UCSD-AML1 (cell line): Measurements from ENCODE around the gene OR1Q1.
"Not testable (repeated sequence)": the region's sequence is repeated elsewhere in the genome, so short reads cannot be mapped to it uniquely, and the experiment has no call there.

ENCODE experiments used
- DNase-seq: peaks from one replicate; lab custom pipeline; 2025; ENCODE audit not compliant: unreplicated experiment; lab: John Stamatoyannopoulos, UW

The OR1Q1 gene, protein sequence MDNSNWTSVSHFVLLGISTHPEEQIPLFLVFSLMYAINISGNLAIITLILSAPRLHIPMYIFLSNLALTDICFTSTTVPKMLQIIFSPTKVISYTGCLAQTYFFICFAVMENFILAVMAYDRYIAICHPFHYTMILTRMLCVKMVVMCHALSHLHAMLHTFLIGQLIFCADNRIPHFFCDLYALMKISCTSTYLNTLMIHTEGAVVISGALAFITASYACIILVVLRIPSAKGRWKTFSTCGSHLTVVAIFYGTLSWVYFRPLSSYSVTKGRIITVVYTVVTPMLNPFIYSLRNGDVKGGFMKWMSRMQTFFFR

DNA sequence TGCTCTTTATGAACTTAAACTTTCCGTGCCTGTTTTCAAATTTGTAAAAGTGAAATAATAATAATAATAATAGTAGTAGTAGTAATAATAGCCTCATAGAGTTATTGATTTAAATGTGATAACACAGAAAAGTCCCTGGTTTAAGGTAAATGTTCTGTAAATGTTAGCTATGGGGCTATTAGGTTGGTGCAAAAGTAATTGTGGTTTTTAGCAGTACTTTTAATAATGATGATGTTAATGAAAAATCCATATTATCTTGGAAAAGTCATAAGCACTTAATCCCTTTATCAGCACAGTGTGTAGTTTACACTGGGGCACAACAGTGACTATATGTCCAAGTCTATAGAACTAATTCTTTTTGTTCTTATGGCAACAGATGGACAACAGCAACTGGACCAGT lies at the start of gene OR1Q1:
Gene OR1Q1 (plus strand): TSS at position 377 of the 400 bp plus-strand sequence. CDS start 0 bp downstream, at position 377.
- no peak for DNase-seq

DNA sequence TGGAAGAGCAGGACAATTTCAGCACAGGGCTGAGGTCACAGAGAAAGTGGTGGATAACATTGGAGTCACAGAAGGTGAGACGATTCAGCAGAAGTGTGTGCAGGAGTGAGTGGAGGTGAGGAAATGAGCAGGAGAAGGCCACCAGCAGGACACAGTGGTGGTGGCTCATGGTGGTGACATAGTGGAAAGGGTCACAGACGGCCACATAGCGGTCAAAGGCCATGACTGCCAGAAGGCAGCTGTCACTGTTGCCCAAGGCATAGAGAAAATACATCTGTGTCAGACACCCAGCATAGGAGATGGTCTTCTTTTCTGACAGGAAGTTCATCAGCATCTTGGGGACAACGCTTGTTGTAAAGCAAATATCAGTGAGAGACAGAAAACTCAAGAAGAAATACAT lies 46.6 kb upstream of the OR1Q1 start:
- DNase-seq = no peak

DNA sequence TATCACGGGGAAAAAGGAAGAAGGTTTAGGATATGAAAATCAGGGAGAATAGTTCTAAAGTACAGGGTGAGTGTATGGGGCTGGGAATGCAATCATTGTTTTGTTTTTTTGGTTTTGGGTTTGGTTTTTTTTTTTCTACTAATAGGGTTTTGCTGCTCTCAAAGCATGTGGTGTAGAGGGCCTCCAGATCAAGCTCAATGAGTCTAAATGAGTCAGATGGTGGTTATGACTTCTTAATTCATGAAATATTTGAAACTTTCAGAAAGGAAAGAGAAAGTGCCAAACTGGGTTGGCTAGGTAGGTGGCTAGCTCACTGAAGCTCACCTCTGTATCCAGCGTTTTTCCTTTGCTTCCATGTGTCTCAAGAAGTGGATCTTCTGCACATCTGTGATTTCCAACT lies 42.1 kb upstream of the OR1Q1 start:
- DNase-seq = no peak

DNA sequence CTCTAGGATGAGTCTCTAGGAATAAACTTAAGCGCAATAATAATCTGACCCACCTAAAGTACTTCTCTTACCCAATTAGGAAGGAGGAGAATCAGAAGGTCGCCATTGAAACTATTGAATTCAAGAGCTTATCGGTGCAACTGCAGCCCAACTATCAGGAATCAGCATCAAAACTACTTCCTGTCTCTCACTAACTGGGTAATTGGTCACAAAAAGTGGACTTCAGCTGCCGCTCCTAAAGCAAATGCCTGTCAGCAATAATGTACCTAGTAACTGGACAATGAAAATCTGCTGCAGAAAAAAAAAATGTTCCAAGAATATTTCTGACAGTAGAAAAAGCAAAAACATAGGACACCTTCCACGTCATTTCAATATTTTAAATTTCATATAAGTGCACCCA lies 34.7 kb upstream of the OR1Q1 start:
- DNase-seq = no peak

DNA sequence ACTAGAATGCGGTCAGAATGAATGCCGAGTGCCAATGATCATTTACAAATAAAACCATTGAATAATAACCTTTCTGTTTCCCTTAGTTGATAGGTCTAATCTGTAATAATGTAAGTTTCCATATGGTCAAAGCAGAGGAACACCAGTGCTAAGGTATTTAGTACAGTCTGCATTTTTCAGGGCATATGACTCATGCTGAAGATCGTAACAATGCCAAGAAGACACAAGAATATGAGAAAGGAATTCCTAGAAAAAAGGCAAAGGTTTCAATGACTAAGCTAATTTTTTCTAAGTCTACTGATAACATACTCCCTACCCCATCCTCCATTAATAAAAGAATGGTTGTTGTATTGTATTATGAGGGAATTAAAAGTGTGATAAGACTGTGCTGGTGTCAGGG lies 34.2 kb upstream of the OR1Q1 start:
- DNase-seq = no peak

DNA sequence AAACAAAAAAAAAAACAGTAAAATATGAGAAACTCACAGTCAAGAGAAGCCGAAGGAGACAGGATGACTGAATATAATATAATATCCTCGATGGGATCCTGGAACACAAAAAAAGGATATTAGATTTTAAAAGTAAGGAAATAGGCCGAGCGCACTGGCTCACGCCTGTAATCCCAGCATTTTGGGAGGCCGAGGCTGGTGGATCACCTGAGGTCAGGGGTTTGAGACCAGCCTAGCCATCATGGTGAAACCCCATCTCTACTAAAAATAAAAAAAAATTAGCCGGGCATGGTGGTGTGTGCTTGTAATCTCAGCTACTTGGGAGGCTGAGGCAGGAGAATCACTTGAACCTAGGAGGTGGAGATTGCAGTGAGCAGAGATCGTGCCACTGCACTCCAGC lies 31.3 kb upstream of the OR1Q1 start, which contains the start of gene OR1L8:
Gene OR1L8 (minus strand): TSS at position 101 of the 400 bp plus-strand sequence. CDS start 14,907 bp downstream, outside the sequence.
- DNase-seq = not testable (repeated sequence)

DNA sequence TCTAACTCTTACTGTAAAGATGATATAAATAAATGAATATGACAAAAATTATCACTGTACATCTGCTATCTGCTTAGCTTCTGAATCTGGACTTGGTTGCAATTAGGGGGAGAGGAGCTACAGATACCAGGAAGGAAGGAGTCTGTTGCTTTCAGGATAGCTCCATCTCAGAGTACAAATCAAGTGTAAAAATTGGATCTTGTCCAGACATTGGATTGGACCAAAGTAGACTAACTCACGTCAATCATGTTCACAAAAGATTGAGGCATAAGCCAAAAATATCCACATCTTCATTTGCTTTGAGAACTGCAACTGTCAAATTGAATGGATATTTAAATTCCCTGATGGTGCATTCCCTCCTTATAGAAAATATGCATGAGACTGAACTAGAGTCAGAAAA lies 8.8 kb upstream of the OR1Q1 start:
- no peak for DNase-seq

DNA sequence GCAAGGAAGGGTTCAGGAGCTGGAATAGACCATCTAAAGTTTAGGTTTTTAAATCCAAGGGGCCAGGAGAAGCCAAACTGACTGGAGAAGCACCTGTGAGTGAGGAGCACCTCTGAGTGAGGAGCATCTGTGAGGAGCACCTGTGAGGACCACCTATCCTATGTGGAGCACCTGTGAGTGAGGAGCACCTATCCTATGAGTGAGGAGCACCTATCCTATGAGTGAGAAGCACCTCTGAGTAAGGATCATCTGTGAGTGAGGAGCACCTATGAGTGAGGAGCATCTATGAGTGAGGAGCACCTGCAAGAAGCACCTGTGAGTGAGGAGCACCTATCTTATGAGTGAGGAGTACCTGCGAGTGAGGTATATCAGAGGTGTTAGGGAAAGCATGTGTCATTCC lies 8.0 kb upstream of the OR1Q1 start:
- no peak for DNase-seq

DNA sequence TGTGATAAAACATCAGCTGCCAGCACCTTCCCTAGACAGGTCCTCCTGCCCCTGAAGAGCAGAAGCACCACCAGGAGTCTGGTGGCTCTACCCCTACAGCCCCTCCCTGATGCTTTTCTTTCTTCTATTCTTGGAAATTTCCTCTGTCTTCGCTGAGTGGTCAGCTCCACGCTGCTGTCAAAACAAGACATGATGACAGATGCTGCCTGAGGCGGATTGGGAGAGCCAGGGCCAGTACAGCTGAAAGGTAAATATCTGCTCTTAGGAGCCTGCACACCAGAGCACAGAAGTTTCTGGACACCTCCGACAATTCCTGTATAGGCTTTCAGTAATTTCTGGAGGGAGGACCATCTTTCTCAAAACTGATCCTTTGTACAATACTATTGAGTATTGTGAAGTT lies 4.7 kb upstream of the OR1Q1 start:
- DNase-seq = no peak

DNA sequence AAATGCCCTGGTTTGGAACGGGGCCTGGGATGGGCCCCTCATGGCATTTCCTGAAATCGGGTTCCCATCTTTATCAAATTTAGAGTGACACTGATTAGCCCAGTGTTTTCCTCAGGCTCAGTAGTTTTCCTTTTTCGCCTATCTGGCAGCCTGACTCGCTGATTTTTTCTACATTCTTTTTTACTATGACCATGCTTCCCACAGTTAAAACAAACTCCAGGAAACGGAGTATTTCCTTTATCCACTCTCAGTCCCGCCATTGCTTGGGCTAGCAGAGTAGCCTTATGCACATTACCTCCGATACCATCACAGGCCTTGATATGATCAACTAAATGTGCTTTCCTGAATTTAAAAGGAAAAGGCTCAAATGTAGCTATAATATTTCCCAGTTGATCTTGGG lies 5.5 kb downstream of the OR1Q1 start:
- no peak for DNase-seq

DNA sequence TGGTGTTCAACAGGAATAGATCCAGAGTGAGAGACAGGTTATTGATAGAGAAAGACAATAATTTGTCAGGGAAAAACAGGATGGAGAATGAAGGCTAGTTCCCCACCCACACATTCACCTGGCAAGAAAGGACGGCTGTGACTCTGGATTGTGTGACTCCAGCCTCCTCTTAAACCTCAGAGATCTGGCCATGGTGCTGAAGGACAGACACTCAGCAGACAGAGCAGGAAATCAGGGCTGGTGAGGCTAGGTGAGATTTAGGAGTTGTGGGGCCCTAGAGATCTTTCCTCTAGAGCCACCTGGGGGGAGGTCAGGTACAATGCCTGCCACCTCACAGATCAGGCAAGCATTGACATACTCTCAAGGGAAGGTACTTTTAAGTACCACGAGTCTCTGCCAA lies 27.7 kb downstream of the OR1Q1 start:
- DNase-seq = no peak

DNA sequence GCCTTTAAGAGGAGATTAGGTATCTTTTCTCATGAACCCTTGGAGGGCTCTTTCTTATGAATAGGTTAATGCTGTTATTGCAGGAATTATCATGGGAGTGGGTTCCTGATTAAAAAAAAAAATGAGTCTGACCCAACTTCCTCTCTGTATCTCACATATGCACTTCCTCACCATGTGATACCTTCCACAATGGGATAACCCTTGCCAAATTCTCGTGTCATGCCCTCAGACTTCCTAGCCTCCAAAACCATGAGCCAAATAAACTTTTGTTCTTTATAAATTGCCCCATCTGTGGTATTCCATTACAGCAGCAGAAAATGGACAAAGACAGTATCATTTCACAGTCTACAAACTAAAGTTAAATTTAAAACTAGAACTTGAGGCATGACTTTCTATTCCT lies 41.8 kb downstream of the OR1Q1 start:
- DNase-seq = no peak

DNA sequence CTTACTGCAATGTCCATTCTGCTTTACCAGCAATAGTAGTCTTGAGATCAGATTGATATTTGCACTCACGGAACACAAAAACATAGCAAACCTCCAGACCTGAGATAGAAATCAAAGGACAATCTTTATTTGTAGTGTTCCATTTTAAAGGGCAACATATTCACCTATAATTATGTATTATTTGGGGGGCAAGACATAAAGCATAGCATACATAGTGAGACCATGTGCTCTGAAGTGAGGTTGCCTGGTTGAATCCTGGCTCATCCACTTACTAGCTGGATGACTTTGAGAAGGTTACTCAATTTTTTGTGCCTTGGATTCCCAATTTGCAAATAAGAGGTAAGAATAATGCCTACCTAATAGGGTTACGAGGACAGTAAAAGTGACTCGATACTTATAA lies 43.0 kb downstream of the OR1Q1 start, which contains the start of gene OR1B1:
Gene OR1B1 (minus strand): TSS at position 101 of the 400 bp plus-strand sequence.
- DNase-seq = no peak

DNA sequence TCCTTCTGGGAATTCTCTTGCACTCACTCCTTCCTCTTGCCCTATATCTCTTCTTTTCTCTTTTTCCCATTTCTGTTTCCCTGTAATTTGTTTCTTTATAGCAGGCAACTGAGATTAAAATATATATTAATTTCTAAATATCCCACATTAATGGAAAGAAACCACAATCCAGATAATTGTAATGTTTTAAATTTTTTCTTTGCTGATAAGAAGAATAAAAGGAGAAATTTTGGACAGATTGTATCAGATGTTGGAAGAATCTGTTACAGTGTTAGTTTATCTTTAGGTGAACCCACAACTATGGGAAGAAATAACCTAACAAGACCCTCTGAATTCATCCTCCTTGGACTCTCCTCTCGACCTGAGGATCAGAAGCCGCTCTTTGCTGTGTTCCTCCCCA lies 46.9 kb downstream of the OR1Q1 start, which contains the start of gene OR1L1:
Gene OR1L1 (plus strand): TSS at position 301 of the 400 bp plus-strand sequence. CDS start 0 bp downstream, at position 301.
- no peak for DNase-seq
